Upper lobe of left lung (tissue), 4 donors: ENCODE data around the gene FOXD4L6.
"Not testable (repeated sequence)": the region's sequence is repeated elsewhere in the genome, so short reads cannot be mapped to it uniquely, and the experiment has no call there.

Source experiments
- EP300 ChIP-seq, 4 donors: sonication (generic); formaldehyde crosslinking; IDR thresholded peaks; one replicate each; pipeline ENCODE4 v1.5.1; 2017; ENCODE audit warnings: antibody characterized with exemption in 4 of 4, control low read depth in 2 of 4
- POLR2A ChIP-seq, 4 donors: fragments of 450-650 bp; IDR thresholded peaks; one replicate each; pipeline ENCODE4 v1.5.1; 2016 to 2017; ENCODE audit warnings: antibody characterized with exemption in 4 of 4, mild to moderate bottlenecking in 2 of 4
- TF ChIP-seq, protein P1 (sequence below), 6 experiments: fragments of 450-650 bp in 4 of 6; fragments of 200-600 bp in 2 of 6; sonication (generic) in 2 of 6; IDR thresholded peaks; one replicate each; pipeline ENCODE4 v1.5.1; 2016 to 2019; ENCODE audit warnings: antibody characterized with exemption in 6 of 6

- TF ChIP-seq, protein P1, sequence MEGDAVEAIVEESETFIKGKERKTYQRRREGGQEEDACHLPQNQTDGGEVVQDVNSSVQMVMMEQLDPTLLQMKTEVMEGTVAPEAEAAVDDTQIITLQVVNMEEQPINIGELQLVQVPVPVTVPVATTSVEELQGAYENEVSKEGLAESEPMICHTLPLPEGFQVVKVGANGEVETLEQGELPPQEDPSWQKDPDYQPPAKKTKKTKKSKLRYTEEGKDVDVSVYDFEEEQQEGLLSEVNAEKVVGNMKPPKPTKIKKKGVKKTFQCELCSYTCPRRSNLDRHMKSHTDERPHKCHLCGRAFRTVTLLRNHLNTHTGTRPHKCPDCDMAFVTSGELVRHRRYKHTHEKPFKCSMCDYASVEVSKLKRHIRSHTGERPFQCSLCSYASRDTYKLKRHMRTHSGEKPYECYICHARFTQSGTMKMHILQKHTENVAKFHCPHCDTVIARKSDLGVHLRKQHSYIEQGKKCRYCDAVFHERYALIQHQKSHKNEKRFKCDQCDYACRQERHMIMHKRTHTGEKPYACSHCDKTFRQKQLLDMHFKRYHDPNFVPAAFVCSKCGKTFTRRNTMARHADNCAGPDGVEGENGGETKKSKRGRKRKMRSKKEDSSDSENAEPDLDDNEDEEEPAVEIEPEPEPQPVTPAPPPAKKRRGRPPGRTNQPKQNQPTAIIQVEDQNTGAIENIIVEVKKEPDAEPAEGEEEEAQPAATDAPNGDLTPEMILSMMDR (IDR thresholded peaks at IDR 0.05) = not testable (repeated sequence)
- not testable (repeated sequence) for TF ChIP-seq POLR2A, EP300 (IDR thresholded peaks at IDR 0.05)
Observed at GRCh38 chr9:41125936-41126335, 2.5 kb downstream of the FOXD4L6 start.
